H9 (cell line): Measurements from ENCODE around the gene C5orf58. TPM values are rescaled to one million over a fixed set of nuclear protein-coding genes. Genes with fewer than 3 reads are reported as not detected.

Experiments used
- DNase-seq: peaks from one replicate; pipeline ENCODE4 v3.0.0-alpha.2; 2017
- H2AFZ ChIP-seq: one replicate; pipeline ENCODE4 v1.6.1; 2013; ENCODE audit warnings: mild to moderate bottlenecking, low read length, control low read depth, moderate library complexity
- H2AK5ac ChIP-seq: 2 replicates; pipeline ENCODE4 v1.6.1; 2013; ENCODE audit warnings: low read length, control low read depth, mixed read lengths; ENCODE audit not compliant: insufficient read length
- H2BK120ac ChIP-seq: one replicate; pipeline ENCODE4 v1.6.1; 2013; ENCODE audit warnings: low read depth, mild to moderate bottlenecking, low read length, control low read depth, inconsistent platforms; ENCODE audit not compliant: poor library complexity, severe bottlenecking
- H2BK12ac ChIP-seq: 2 replicates; pipeline ENCODE4 v1.6.1; 2013; ENCODE audit warnings: low read length, control low read depth, mixed read lengths, low read depth; ENCODE audit not compliant: insufficient read length
- H2BK15ac ChIP-seq: 2 replicates; pipeline ENCODE4 v1.6.1; 2013; ENCODE audit warnings: low read depth, low read length, control low read depth
- H2BK20ac ChIP-seq: one replicate; pipeline ENCODE4 v1.6.1; 2013; ENCODE audit warnings: low read depth, mild to moderate bottlenecking, low read length, control low read depth, inconsistent platforms; ENCODE audit not compliant: poor library complexity, severe bottlenecking
- H2BK5ac ChIP-seq: 2 replicates; pipeline ENCODE4 v1.6.1; 2013; ENCODE audit warnings: low read length, control low read depth, mixed read lengths; ENCODE audit not compliant: insufficient read length
- H3K14ac ChIP-seq: 2 replicates; pipeline ENCODE4 v1.6.1; 2013; ENCODE audit warnings: low read length, control low read depth; ENCODE audit not compliant: insufficient read depth
- H3K18ac ChIP-seq: 2 replicates; pipeline ENCODE4 v1.6.1; 2013; ENCODE audit warnings: low read depth, mild to moderate bottlenecking, mixed read lengths, low read length, control low read depth; ENCODE audit not compliant: insufficient read length
- H3K23ac ChIP-seq: 2 replicates; pipeline ENCODE4 v1.6.1; 2013; ENCODE audit warnings: low read length, control low read depth, mixed read lengths, low read depth; ENCODE audit not compliant: insufficient read length
- H3K23me2 ChIP-seq: 2 replicates; pipeline ENCODE4 v1.6.1; 2013; ENCODE audit warnings: low read depth, mild to moderate bottlenecking, mixed read lengths, low read length, control low read depth; ENCODE audit not compliant: insufficient read length, poor library complexity, severe bottlenecking
- H3K27ac ChIP-seq: 2 replicates; pipeline ENCODE4 v1.5.1; 2013; ENCODE audit warnings: low read length, control low read depth, mixed read lengths, low read depth; ENCODE audit not compliant: insufficient read length
- H3K27me3 ChIP-seq: 2 replicates; pipeline ENCODE4 v1.6.1; 2013; ENCODE audit warnings: low read length, control low read depth, inconsistent platforms; ENCODE audit not compliant: insufficient read depth
- H3K4ac ChIP-seq: 2 replicates; pipeline ENCODE4 v1.6.1; 2013; ENCODE audit warnings: low read depth, mild to moderate bottlenecking, control low read depth, inconsistent platforms, low read length, moderate library complexity
- H3K4me1 ChIP-seq: 2 replicates; pipeline ENCODE4 v1.6.1; 2013; ENCODE audit warnings: low read length, control low read depth, inconsistent platforms; ENCODE audit not compliant: insufficient read depth
- H3K4me2 ChIP-seq: 2 replicates; pipeline ENCODE4 v1.6.1; 2013; ENCODE audit warnings: low read length, control low read depth, mixed read lengths; ENCODE audit not compliant: insufficient read length, insufficient read depth
- H3K56ac ChIP-seq: 2 replicates; pipeline ENCODE4 v1.6.1; 2013; ENCODE audit warnings: low read depth, mild to moderate bottlenecking, mixed read lengths, low read length, control low read depth; ENCODE audit not compliant: insufficient read length
- H3K79me1 ChIP-seq: 2 replicates; pipeline ENCODE4 v1.6.1; 2013; ENCODE audit warnings: low read depth, mild to moderate bottlenecking, moderate library complexity, low read length, control low read depth, inconsistent platforms; ENCODE audit not compliant: insufficient read depth, poor library complexity, severe bottlenecking
- H3K79me2 ChIP-seq: 2 replicates; pipeline ENCODE4 v1.6.1; 2013; ENCODE audit warnings: low read length, control low read depth, inconsistent platforms; ENCODE audit not compliant: insufficient read depth
- H3K9ac ChIP-seq: 2 replicates; pipeline ENCODE4 v1.6.1; 2013; ENCODE audit warnings: low read length, control low read depth, mixed read lengths; ENCODE audit not compliant: insufficient read length; ENCODE audit errors: extremely low read depth
- H3K9me3 ChIP-seq: one replicate; pipeline ENCODE4 v1.6.1; 2013; ENCODE audit warnings: low read depth, low read length, inconsistent platforms; ENCODE audit not compliant: control insufficient read depth
- H3T11ph ChIP-seq: one replicate; pipeline ENCODE4 v1.6.1; 2013; ENCODE audit warnings: mild to moderate bottlenecking, low read length, control low read depth, inconsistent platforms
- H4K20me1 ChIP-seq: one replicate; pipeline ENCODE4 v1.6.1; 2013; ENCODE audit not compliant: control insufficient read depth, insufficient read length, insufficient read depth
- H4K5ac ChIP-seq: 2 replicates; pipeline ENCODE4 v1.6.1; 2013; ENCODE audit warnings: low read depth, mild to moderate bottlenecking, mixed read lengths, low read length, control low read depth; ENCODE audit not compliant: insufficient read length
- H4K8ac ChIP-seq: replicated peaks from 2 replicates; pipeline ENCODE4 v1.6.1; 2013; ENCODE audit warnings: low read length, control low read depth, mixed read lengths, low read depth; ENCODE audit not compliant: insufficient read length
- H4K91ac ChIP-seq: 2 replicates; pipeline ENCODE4 v1.6.1; 2013; ENCODE audit warnings: low read depth, mild to moderate bottlenecking, moderate library complexity, mixed read lengths, low read length, control low read depth; ENCODE audit not compliant: insufficient read length
- H3K27ac Mint-ChIP-seq, 3 experiments: 2 replicates in 2 of 3; 3 replicates in 1 of 3; pipeline ENCODE4 v1.8.0; 2020 to 2021; ENCODE audit warnings: mixed read lengths in 3 of 3, mild to moderate bottlenecking in 1 of 3, moderate library complexity in 1 of 3
- H3K27me3 Mint-ChIP-seq: 2 replicates; pipeline ENCODE4 v1.8.0; 2021; ENCODE audit warnings: low read depth, mild to moderate bottlenecking, moderate library complexity, mixed read lengths
- H3K36me3 Mint-ChIP-seq, 3 experiments: 2 replicates in 2 of 3; 3 replicates in 1 of 3; pipeline ENCODE4 v1.8.0; 2020 to 2021; ENCODE audit warnings: low read depth in 3 of 3, mixed read lengths in 3 of 3; ENCODE audit not compliant: insufficient read depth in 1 of 3
- H3K4me1 Mint-ChIP-seq, 2 experiments: 2 replicates each; pipeline ENCODE4 v1.8.0; 2020; ENCODE audit warnings: mixed read lengths in 2 of 2
- H3K4me3 Mint-ChIP-seq, 2 experiments: 2 replicates in 1 of 2; 3 replicates in 1 of 2; pipeline ENCODE4 v1.8.0; 2020 to 2021; ENCODE audit warnings: mild to moderate bottlenecking in 2 of 2, mixed read lengths in 2 of 2, moderate library complexity in 1 of 2
- H3K9me3 Mint-ChIP-seq, 2 experiments: 2 replicates in 1 of 2; 3 replicates in 1 of 2; pipeline ENCODE4 v1.8.0; 2020; ENCODE audit warnings: mild to moderate bottlenecking in 2 of 2, mixed read lengths in 2 of 2, moderate library complexity in 1 of 2
- total RNA-seq: library from RNA; stranded (reverse); gene quantifications from 2 replicates; pipeline ENCODE4 v1.2.1, GENCODE V29; 2021
- TF ChIP-seq, protein P1 (sequence below): fragments of 200-600 bp; sonication (generic); conservative IDR thresholded peaks from 3 replicates; pipeline ENCODE4 v1.8.0; 2021; ENCODE audit warnings: antibody characterized with exemption, mild to moderate bottlenecking

Gene C5orf58
- total RNA-seq, 1 experiment from 2014 or later = 0.90 TPM

DNA sequence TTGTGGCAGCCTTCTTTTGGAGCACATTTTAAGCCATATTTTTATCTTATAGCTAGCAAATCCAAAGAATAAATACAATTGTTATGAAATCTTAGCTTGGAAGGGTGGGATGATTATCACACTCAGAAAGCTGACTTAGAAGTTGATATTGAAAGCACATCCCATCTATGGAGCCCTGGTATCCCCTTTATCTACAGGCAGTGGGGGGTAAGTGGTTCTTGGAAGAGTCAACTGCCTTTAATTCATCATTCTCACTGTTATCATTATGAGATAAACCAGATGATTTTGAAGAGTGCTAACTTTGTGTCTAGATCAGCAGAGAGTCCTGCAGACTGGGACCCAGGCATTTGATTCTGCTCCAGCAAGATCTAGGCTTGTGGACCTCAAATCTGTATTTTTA, 61.8 kb downstream of the C5orf58 start:
- Histone ChIP-seq H2BK20ac (no peak overlapping the region), H3K27ac (no peak overlapping the region), H3K9ac (no peak overlapping the region), H3K4me1 (no peaks in the 10 kb centered on the region), H3K79me1 (no peaks in the 10 kb centered on the region), H3K23me2 (no peaks in the 10 kb centered on the region), H2BK120ac (no peak overlapping the region), H3K4ac (no peak overlapping the region), H2BK5ac (no peak overlapping the region), H4K91ac (no peak overlapping the region), H4K5ac (no peak overlapping the region), H3T11ph (no peak overlapping the region), H3K9me3 (peaks cover 12% of the 10 kb centered on the region), H2BK15ac (no peak overlapping the region), H3K56ac (no peak overlapping the region), H2AFZ (no peak overlapping the region), H3K23ac (no peak overlapping the region), H3K27me3 (no peaks in the 10 kb centered on the region; the same call in 1 of the 2 replicates), H4K8ac (no peak overlapping the region), H2BK12ac (no peak overlapping the region), H3K79me2 (no peaks in the 10 kb centered on the region), H2AK5ac (no peak overlapping the region), H4K20me1 (no peaks in the 10 kb centered on the region), H3K14ac (no peak overlapping the region), H3K18ac (no peak overlapping the region), H3K4me2 (no peak overlapping the region)
- DNase-seq = no peak
- Mint-ChIP-seq H3K4me3 (no peak overlapping the region), H3K9me3 (peaks cover 11 to 14% of the 10 kb centered on the region in 2 experiments), H3K4me1 (peaks cover 6 to 11% of the 10 kb centered on the region in 2 experiments; a peak in 3 of 4 replicates), H3K36me3 (peaks cover 3 to 9% (median 9%) of the 10 kb centered on the region in 3 experiments; a peak in 5 of 7 replicates), H3K27me3 (peaks cover 19% of the 10 kb centered on the region), H3K27ac (no peak overlapping the region; a peak in 1 of 7 replicates)
- TF ChIP-seq, protein P1, sequence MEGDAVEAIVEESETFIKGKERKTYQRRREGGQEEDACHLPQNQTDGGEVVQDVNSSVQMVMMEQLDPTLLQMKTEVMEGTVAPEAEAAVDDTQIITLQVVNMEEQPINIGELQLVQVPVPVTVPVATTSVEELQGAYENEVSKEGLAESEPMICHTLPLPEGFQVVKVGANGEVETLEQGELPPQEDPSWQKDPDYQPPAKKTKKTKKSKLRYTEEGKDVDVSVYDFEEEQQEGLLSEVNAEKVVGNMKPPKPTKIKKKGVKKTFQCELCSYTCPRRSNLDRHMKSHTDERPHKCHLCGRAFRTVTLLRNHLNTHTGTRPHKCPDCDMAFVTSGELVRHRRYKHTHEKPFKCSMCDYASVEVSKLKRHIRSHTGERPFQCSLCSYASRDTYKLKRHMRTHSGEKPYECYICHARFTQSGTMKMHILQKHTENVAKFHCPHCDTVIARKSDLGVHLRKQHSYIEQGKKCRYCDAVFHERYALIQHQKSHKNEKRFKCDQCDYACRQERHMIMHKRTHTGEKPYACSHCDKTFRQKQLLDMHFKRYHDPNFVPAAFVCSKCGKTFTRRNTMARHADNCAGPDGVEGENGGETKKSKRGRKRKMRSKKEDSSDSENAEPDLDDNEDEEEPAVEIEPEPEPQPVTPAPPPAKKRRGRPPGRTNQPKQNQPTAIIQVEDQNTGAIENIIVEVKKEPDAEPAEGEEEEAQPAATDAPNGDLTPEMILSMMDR = no peak

Other genes starting within 250 kb of the C5orf58 start
- not detected in 2 replicates for gene FOXI1, start 127.1 kb upstream of the C5orf58 start, total RNA-seq
- 0.09 TPM in 1 of 2 replicates, not detected in the other for gene LCP2, start 64.8 kb downstream of the C5orf58 start, total RNA-seq
- 0.22 and 0.28 TPM in 2 replicates for gene KCNMB1, start 156.4 kb downstream of the C5orf58 start, total RNA-seq